NCI-H526 (cell line): ENCODE results near the gene DDIT4.
"Not testable (repeated sequence)": the region's sequence is repeated elsewhere in the genome, so short reads cannot be mapped to it uniquely, and the experiment has no call there.

ENCODE experiments used
- DNase-seq, 2 experiments: peaks; one replicate each; lab custom pipeline; 2025; lab: John Stamatoyannopoulos, UW

Gene DDIT4, protein sequence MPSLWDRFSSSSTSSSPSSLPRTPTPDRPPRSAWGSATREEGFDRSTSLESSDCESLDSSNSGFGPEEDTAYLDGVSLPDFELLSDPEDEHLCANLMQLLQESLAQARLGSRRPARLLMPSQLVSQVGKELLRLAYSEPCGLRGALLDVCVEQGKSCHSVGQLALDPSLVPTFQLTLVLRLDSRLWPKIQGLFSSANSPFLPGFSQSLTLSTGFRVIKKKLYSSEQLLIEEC

DNA sequence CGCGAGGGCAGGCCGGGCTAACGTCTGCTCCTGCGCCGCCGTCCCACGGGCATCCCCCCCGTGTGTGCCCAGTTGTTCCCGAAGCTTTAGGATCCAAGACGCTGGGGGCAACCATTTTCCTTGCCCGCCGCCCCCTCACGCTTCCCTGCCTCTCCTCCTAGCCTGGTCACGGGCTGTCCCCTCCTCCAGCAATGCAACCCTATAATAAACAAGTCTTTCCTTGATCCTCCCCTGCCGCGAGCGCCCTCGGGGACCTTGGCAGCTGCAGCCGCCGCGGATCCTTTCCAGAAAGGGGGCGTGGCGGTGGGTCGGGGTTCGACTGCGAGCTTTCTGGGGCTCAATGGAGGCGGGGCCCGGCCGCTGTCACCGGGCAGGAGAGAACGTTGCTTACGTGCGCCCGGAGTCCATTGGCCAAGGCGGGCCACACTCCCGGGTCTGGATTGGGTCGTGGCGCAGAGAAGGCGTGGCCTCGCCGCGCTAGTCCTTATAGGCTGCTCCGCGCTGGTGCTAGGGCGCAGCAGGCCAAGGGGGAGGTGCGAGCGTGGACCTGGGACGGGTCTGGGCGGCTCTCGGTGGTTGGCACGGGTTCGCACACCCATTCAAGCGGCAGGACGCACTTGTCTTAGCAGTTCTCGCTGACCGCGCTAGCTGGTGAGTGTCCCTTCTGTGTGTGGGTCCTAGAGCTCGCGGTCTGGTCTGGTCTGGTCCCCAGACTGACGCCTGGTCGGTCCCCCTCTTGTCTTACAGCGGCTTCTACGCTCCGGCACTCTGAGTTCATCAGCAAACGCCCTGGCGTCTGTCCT, at the start of gene DDIT4:
DDIT4 (plus strand) TSS at position 515 of the 803 bp plus-strand sequence. CDS start 293 bp downstream, outside the sequence.
- peak; percentile 90 to 96 for DNase-seq

DNA sequence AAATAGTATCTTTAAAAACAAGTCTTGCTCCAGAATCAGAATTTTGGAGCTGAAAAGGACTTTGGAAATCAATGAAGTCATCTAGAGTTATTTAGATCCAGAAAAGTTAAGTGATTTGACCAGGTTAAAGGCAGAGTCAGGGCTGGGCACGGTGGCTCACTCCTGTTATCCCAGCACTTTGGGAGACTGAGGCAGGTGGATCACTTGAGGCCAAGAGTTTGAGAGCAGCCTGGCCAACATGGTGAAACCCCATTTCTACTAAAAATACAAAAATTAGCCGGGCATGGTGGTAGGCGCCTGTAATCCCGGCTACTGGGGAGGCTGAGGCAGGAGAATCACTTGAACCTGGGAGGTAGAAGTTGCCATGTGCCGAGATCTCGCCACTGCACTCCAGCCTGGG, 49.5 kb upstream of the DDIT4 start:
- DNase-seq = not testable (repeated sequence)

- DNase-seq = no peak
Observed at GRCh38 chr10:72226418-72227027, 47.2 kb upstream of the DDIT4 start.

DNA sequence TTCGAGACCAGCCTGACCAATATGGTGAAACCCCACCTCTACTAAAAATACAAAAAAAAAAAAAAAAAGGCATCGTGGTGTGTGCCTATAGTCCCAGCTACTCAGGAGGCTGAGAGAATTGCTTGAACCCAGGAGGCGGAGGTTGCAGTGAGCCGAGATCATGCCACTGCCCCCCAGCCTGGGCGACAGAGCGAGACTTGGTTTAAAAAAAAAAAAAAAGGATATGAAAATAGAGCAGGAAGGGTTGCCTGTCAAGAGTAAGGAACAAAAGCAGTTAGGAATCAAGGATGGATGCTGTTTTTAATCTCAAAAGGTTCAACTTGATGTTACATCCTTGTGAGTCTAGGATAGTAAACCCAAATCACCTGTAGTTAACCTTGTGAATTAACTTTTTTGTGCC, 45.9 kb upstream of the DDIT4 start:
- DNase-seq = no peak

DNA sequence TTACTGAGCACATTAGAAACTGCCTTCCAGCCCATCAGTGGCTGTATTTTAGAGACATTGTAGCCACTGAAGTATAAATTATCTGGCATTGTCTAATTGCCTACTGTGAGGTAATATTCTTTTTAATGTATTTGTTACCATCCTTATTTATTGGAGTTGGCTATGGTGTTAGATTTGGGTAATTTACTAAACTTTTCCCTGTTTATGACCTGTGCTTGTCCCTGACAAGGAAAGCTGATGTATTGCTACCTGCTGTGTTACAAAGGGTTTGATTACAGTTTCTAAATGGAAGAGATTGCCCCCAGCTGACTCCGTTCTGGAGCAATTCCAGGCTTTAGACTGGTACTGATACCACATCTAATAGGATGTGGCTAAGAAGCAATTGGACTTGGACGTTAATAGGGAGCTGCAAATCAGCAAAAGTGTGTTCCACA, 45.4 kb upstream of the DDIT4 start:
- no peak for DNase-seq

- no peak for DNase-seq
Observed at GRCh38 chr10:72229261-72230251, 44.2 kb upstream of the DDIT4 start.

DNA sequence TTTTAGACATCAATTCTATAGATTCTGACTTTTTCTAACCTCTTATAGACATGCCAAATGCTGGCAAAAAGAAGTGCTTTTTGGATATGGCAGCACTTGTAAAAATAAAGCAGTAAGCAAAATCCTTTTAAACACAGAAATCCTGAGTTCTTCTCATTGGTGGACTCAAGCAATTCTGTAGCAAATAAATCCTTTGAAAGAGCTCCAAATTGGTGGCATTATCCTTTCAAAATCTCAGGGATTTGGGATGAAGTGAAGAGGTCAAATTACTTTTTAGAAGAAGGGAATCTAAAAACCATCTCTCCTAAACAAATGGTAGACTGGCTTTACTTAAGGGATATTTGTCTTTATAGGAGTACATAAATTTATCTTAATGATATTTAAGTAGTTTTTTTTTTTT, 40.1 kb upstream of the DDIT4 start:
- DNase-seq = no peak

DNA sequence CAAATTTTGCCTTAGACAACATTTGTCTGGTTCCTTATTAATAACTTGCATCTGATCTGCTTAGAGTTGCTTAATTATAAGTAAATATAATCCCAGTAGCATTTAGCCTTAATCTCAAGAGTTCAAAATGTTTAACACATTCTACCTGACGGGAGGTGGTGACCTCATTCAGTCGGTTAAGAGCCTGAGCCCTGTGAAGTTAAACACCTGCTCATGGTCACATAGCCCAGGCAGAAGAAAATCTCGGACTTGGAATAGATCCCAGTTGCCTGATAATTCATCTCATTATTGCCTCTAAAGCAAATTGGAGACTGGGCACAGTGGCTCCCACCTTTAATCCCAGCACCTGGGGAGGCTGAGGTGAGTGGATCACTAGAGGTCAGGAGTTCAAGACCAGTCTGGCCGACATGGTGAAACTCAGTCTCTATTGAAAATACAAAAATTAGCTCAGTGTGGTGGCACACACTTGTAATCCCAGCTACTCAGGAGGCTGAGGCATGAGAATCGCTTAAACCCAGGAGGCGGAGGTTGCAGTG, 39.1 kb upstream of the DDIT4 start:
- no peak for DNase-seq

- no peak for DNase-seq
Observed at GRCh38 chr10:72235544-72236279, 38.0 kb upstream of the DDIT4 start.

- no peak for DNase-seq
Observed at GRCh38 chr10:72238392-72239175, 35.1 kb upstream of the DDIT4 start.

DNA sequence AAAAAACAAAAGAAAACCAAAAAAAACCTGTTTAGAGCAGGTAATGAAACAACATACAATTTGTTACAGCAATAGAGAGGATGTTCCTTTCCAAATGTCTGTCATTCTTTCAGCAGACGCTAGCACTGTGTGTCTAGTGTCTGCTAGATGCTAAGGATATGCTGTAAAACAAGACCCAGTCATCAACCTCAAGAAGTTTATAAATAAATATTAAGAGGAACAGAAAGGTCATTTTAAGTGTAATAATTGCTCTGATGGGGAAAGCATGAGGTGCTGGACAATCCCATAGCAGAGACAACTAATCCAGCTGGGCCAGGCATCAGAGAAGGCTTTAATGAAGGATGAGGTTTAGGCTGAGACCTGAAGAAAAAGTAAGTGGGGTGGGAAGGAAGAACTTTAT, 34.3 kb upstream of the DDIT4 start:
- no peak for DNase-seq

DNA sequence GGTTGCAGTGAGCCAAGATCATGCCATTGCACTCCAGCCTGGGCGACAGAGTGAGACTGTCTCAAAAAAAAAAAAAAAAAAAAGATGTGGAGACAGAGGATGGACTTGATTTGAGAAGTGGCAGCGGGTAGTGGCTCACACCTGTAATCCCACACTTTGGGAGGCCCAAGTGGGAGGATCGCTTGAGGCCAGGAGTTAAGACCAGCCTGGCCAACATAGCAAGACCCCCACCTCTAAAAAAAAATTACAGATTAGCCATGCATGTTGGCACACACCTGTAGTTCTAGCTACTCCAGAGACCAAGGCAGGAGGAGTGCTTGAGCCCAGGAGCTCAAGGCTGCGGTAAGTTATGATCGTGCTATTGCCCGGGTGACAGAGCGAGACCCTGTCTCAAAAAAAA, 33.4 kb upstream of the DDIT4 start:
- no peak for DNase-seq

DNA sequence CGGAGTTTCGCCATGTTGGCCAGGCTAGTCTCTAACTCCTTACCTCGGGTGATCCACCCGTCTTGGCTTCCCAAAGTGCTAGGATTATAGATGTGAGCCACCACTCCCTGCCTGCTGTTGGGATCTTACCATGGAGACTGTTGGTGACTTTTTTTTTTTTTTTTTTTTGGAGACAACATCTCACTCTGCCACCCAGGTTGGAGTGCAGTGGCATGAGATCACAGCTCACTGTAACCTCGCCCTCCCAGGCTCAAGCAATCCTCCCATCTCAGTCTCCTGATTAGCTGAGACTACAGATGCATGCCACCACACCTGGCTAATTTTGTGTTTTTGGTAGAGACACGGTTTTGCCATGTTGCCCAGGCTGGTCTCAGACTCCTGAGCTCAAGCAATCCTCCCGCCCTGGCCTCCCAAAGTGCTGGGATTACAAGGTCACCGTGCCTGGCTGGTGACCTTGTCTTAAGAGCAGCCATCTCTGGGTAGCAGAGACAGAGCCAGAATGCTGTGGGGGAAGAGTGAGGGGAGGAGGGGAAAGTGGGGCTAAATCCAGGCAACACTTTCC, 32.0 kb upstream of the DDIT4 start:
- no peak for DNase-seq

DNA sequence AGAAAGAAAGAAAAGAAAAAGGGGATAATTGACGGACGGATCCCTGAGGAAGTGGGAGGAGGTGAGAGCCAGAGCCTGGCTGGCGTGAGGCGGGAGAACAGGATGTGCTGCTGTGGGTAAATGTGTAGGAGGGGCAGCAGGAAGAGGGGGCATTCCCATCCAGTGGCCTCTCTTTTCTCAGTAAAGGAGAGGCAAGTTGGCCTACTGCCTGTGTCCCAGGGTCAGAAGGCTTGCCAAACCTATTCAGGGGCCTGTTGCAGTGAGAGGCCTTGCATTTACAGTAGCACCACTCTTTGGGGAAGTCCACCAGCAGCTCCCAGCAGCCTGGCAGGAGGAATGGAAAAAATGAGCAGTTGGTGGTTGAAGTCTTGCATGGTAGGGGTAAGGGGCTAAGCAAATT, 31.0 kb upstream of the DDIT4 start:
- DNase-seq = no peak

DNA sequence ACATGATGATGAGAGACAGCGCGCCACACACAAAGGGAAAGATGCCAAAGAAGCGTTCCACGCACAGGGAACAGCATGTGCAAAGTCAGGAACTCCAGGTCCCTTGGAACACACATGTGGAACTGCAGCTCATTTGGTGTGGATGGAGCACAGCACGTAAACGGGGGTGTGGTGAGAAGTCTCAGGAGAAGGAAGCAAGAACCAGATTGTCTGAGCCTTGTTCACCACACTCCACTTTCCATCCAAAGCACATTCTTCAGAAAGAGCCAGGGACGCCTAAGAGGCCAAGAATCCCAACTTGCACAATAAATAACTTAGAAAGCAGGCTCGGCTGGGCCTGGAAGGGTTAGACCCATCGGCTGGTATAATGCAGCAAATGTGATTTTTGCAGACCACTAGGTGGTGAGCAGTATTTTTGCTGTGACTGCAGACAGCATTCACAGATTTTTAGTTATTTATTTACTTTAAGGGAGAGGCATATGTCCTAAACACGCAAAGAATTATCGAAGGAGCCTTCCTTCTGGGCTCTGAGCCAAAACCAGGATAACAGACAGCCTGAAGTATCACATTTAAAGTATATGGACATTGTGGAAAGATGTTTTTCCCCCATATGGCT, 29.8 kb upstream of the DDIT4 start:
- no peak for DNase-seq

- no peak for DNase-seq
Observed at GRCh38 chr10:72244573-72245038, 29.1 kb upstream of the DDIT4 start.

DNA sequence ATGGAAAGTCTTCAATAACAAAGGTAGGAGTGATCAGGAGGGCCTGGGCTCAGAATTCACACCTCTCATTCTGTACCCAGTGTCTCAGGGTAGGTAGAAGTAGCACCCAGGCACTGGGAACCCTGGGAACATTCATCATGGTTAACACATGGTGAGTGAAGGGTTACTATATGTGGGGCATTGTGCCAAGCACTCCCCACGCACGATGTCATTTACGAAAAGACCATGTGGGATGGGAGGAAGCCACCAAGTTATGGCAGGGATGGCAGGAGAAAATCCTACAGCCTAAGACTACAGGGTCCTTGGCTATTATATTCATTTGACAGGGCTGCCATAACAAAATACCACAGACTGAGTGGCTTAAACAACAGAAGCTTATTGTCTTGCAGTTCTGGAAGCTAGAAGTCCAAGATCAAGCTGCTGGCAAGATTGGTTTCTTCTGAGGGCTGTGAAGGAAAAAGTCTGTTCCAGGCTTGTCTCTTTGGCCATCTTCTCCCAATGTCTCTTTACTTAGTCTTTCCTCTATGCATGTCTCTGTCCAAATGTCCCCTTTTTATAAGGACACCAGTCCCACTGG, 27.7 kb upstream of the DDIT4 start:
- DNase-seq = no peak

- DNase-seq = peak; percentile 15 to 71
Observed at GRCh38 chr10:72248468-72249151, 25.1 kb upstream of the DDIT4 start.
